ENCODE data around the gene USP3.
A peak's percentile ranks its signal among the peaks of the same experiment; 100 is the strongest.

Gene USP3

GRCh38 chr15:63476229-63476632 lies 28.2 kb upstream of the USP3 start:
- DNase-seq, result no peak

GRCh38 chr15:63478243-63478642 lies 26.1 kb upstream of the USP3 start:
- no peak for DNase-seq

GRCh38 chr15:63480441-63480821 lies 24.0 kb upstream of the USP3 start:
- no peak for DNase-seq

- no peak for DNase-seq
Measured at GRCh38 chr15:63481105-63481810, 23.1 kb upstream of the USP3 start.

GRCh38 chr15:63482874-63483323 lies 21.5 kb upstream of the USP3 start:
- DNase-seq, result no peak

GRCh38 chr15:63483521-63484371 lies 20.6 kb upstream of the USP3 start:
- peak; percentile 67 for DNase-seq

- peak; percentile 40 for DNase-seq
Measured at GRCh38 chr15:63484433-63485186, 19.8 kb upstream of the USP3 start.

GRCh38 chr15:63487076-63487757 lies 17.2 kb upstream of the USP3 start:
- DNase-seq, result peak; percentile 79

- DNase-seq, result peak; percentile 74
Measured at GRCh38 chr15:63487758-63488397, 16.5 kb upstream of the USP3 start.

GRCh38 chr15:63488398-63488960 lies 15.9 kb upstream of the USP3 start:
- no peak for DNase-seq

GRCh38 chr15:63489352-63489751 lies 15.0 kb upstream of the USP3 start:
- DNase-seq, result no peak

GRCh38 chr15:63490345-63491034 lies 13.9 kb upstream of the USP3 start:
- DNase-seq, result peak; percentile 94

GRCh38 chr15:63491116-63491827 lies 13.1 kb upstream of the USP3 start:
- DNase-seq, result peak; percentile 96

- DNase-seq, result no peak
Measured at GRCh38 chr15:63491979-63492378, 12.4 kb upstream of the USP3 start.

GRCh38 chr15:63492541-63493077 lies 11.8 kb upstream of the USP3 start:
- no peak for DNase-seq

GRCh38 chr15:63493436-63493835 lies 11.0 kb upstream of the USP3 start:
- DNase-seq, result no peak

- no peak for DNase-seq
Measured at GRCh38 chr15:63494408-63494807, 10.0 kb upstream of the USP3 start.

GRCh38 chr15:63495343-63495742 lies 9.1 kb upstream of the USP3 start:
- no peak for DNase-seq

GRCh38 chr15:63495780-63496488 lies 8.5 kb upstream of the USP3 start:
- no peak for DNase-seq
